B cell (primary cell): ENCODE measurements around the gene PAX3. TPM values are rescaled to one million over a fixed set of nuclear protein-coding genes. Genes with fewer than 3 reads are reported as not detected.

Experiments used
- ATAC-seq: fragments of 200-7000 bp; cut with Tn5 transposase; one replicate; pipeline ENCODE4 v1.10.0; 2021; ENCODE audit warnings: low read depth, mild to moderate bottlenecking, moderate number of reproducible peaks, moderate library complexity
- CTCF ChIA-PET: fragments of 350-600 bp; sonication (Branson Sonifier 250); formaldehyde crosslinking; loops from one replicate; lab custom pipeline; 2021; ENCODE audit warnings: antibody characterized with exemption, inconsistent platforms; lab: Charles Lee
- POLR2A ChIA-PET: fragments of 350-600 bp; sonication (Branson Sonifier 250); formaldehyde crosslinking; loops from one replicate; lab custom pipeline; 2021; ENCODE audit warnings: antibody characterized with exemption; lab: Charles Lee
- DNase-seq: peaks from one replicate; pipeline ENCODE4 v3.0.0; 2013
- H2AFZ ChIP-seq: 2 replicates; pipeline ENCODE4 v1.6.1; 2012; ENCODE audit warnings: mild to moderate bottlenecking, low read depth, low read length; ENCODE audit not compliant: insufficient read depth, poor library complexity, severe bottlenecking
- H3K27ac ChIP-seq, 2 donors: 1 replicate in 1 of 2; 2 replicates in 1 of 2; pipeline ENCODE4 v1.5.1; 2012 to 2013; ENCODE audit warnings: low read length in 2 of 2, mild to moderate bottlenecking in 2 of 2, moderate library complexity in 1 of 2
- H3K27me3 ChIP-seq, 4 experiments: fragments of 200-600 bp in 1 of 4; sonication (generic) in 1 of 4; replicated peaks in 1 of 4; 1 replicate in 2 of 4; 2 replicates in 2 of 4; pipeline versions ENCODE4 v1.6.1 to v1.7.0; 2013 to 2016; ENCODE audit warnings: low read length in 3 of 4, mild to moderate bottlenecking in 2 of 4, mixed read lengths in 1 of 4, moderate library complexity in 1 of 4; ENCODE audit not compliant: insufficient read depth in 4 of 4, control insufficient read depth in 3 of 4; ENCODE audit errors: control extremely low read depth in 1 of 4
- H3K36me3 ChIP-seq, 2 experiments: replicated peaks in 1 of 2; 1 replicate in 1 of 2; 2 replicates in 1 of 2; pipeline versions ENCODE4 v1.6.1 to v1.7.1; 2013; ENCODE audit warnings: low read length in 1 of 2; ENCODE audit not compliant: insufficient read depth in 2 of 2, control insufficient read depth in 1 of 2; ENCODE audit errors: control extremely low read depth in 1 of 2, extremely low read depth in 1 of 2
- H3K4me1 ChIP-seq, 2 donors: fragments of 200-600 bp in 1 of 2; sonication (generic) in 1 of 2; 1 replicate in 1 of 2; 2 replicates in 1 of 2; pipeline versions ENCODE4 v1.5.1 to v1.6.1; 2013 to 2017; ENCODE audit warnings: low read length in 2 of 2; ENCODE audit not compliant: control insufficient read depth in 2 of 2, insufficient read depth in 2 of 2
- H3K4me2 ChIP-seq: replicated peaks from 2 replicates; pipeline ENCODE3; 2012; ENCODE audit warnings: mild to moderate bottlenecking, low read depth, low read length; ENCODE audit not compliant: poor library complexity, severe bottlenecking
- H3K4me3 ChIP-seq, 5 experiments: fragments of 200-600 bp in 1 of 5; sonication (generic) in 1 of 5; 1 replicate in 3 of 5; 2 replicates in 2 of 5; pipeline versions ENCODE4 v1.5.1 to v1.7.0; 2011 to 2016; ENCODE audit warnings: low read length in 4 of 5, mild to moderate bottlenecking in 4 of 5, low read depth in 2 of 5, control low read depth in 1 of 5, moderate library complexity in 1 of 5; ENCODE audit not compliant: insufficient read depth in 1 of 5; ENCODE audit errors: control extremely low read depth in 1 of 5, extremely low read depth in 1 of 5
- H3K79me2 ChIP-seq: fragments of 200-600 bp; sonication (generic); one replicate; pipeline ENCODE4 v1.6.0; 2016; ENCODE audit warnings: low read length; ENCODE audit not compliant: control insufficient read depth, insufficient read depth
- H3K9ac ChIP-seq: fragments of 200-600 bp; sonication (generic); 2 replicates; pipeline ENCODE4 v1.6.1; 2017; ENCODE audit warnings: mild to moderate bottlenecking, low read length, moderate library complexity
- H3K9me3 ChIP-seq, 3 donors: one replicate each; pipeline versions ENCODE4 v1.6.1 to v1.7.1; 2013; ENCODE audit warnings: low read length in 2 of 3; ENCODE audit not compliant: control insufficient read depth in 2 of 3, insufficient read depth in 1 of 3; ENCODE audit errors: control extremely low read depth in 1 of 3
- H4K20me1 ChIP-seq: 2 replicates; pipeline ENCODE4 v1.6.0; 2012; ENCODE audit warnings: mild to moderate bottlenecking, low read length; ENCODE audit not compliant: insufficient read depth, control insufficient read depth, poor library complexity, severe bottlenecking
- H3K27ac Mint-ChIP-seq: one replicate; pipeline ENCODE4 v1.8.0; 2021; ENCODE audit warnings: mixed read lengths
- H3K27me3 Mint-ChIP-seq: one replicate; pipeline ENCODE4 v1.8.0; 2021; ENCODE audit warnings: mixed read lengths
- H3K4me1 Mint-ChIP-seq: one replicate; pipeline ENCODE4 v1.8.0; 2021; ENCODE audit warnings: mixed read lengths
- H3K4me3 Mint-ChIP-seq: one replicate; pipeline ENCODE4 v1.8.0; 2021; ENCODE audit warnings: mixed read lengths
- H3K9me3 Mint-ChIP-seq: one replicate; pipeline ENCODE4 v1.8.0; 2022; ENCODE audit warnings: mixed read lengths; ENCODE audit not compliant: insufficient read depth
- CTCF ChIP-seq: fragments of 200-600 bp; IDR thresholded peaks from one replicate; pipeline ENCODE4 v1.8.0; 2022; ENCODE audit warnings: antibody characterized with exemption, mild to moderate bottlenecking
- EZH2 ChIP-seq: IDR thresholded peaks from 2 replicates; pipeline ENCODE4 v1.6.1; 2012; ENCODE audit warnings: borderline replicate concordance, low read depth, mild to moderate bottlenecking, moderate library complexity, low read length; ENCODE audit not compliant: insufficient read depth, poor library complexity, severe bottlenecking
- WGBS: methylation state at CpG from one replicate; pipeline ENCODE4 v1.1.5; 2013; ENCODE audit warnings: missing lambda C conversion rate; ENCODE audit not compliant: insufficient coverage; 5-methylcytosine and 5-hydroxymethylcytosine counted together
- intact Hi-C: fragments of 100-400 bp; cut with micrococcal nuclease; formaldehyde crosslinking; loops from one replicate; pipeline ENCODE4 v1.10.0; 2022
- polyA plus RNA-seq: library from polyadenylated mRNA; depleted of rRNA; stranded (reverse); fragments of >200 nt; gene quantifications from 2 replicates; pipeline ENCODE4 v1.2.3, GENCODE V29; 2012
- total RNA-seq, 2 donors: library from RNA; stranded (reverse); fragments of 120-200 nt in 1 of 2; gene quantifications; 1 replicate in 1 of 2; 2 replicates in 1 of 2; pipeline versions ENCODE4 v1.2.3 to v1.2.4, GENCODE V29; 2013 to 2022

Gene PAX3
- total and polyA plus RNA-seq, 2 donors (not counting 1 experiment from before 2014, with no cell fraction given): not detected

- Histone ChIP-seq H2AFZ (no peak overlapping the region), H3K9me3 (no peaks in the 10 kb centered on the region), H3K4me1 (no peaks in the 10 kb centered on the region), H3K36me3 (no peaks in the 10 kb centered on the region), H3K4me2 (no peak overlapping the region), H3K9ac (no peak overlapping the region), H3K4me3 (no peak overlapping the region), H3K27ac (no peak overlapping the region), H4K20me1 (no peaks in the 10 kb centered on the region), H3K27me3 (no peaks in the 10 kb centered on the region), H3K79me2 (no peaks in the 10 kb centered on the region)
- Mint-ChIP-seq H3K27me3 (peaks cover 3% of the 10 kb centered on the region), H3K27ac (no peak overlapping the region), H3K4me1 (no peaks in the 10 kb centered on the region), H3K9me3 (no peaks in the 10 kb centered on the region), H3K4me3 (no peak overlapping the region)
- no peak for ATAC-seq
- CTCF ChIA-PET: no interaction called here
- no peak for TF ChIP-seq EZH2
- no peak for TF ChIP-seq CTCF
- no CpG with 5 or more reads among the region's 4 CpGs for WGBS
- no peak for DNase-seq
- intact Hi-C loops: no loop called here
- POLR2A ChIA-PET: no interaction called here
Observed at GRCh38 chr2:222203041-222203440, 95.8 kb downstream of the PAX3 start.

- Mint-ChIP-seq H3K27ac (no peak overlapping the region), H3K9me3 (no peaks in the 10 kb centered on the region), H3K27me3 (peaks cover 3% of the 10 kb centered on the region), H3K4me1 (no peaks in the 10 kb centered on the region), H3K4me3 (no peak overlapping the region)
- WGBS: 100% methylated on average over 3 of the region's 7 CpGs
- Histone ChIP-seq H3K79me2 (no peaks in the 10 kb centered on the region), H3K4me2 (no peak overlapping the region), H3K4me3 (no peak overlapping the region), H3K27ac (no peak overlapping the region), H3K36me3 (no peaks in the 10 kb centered on the region), H4K20me1 (no peaks in the 10 kb centered on the region), H3K4me1 (no peaks in the 10 kb centered on the region), H3K9ac (no peak overlapping the region), H2AFZ (no peak overlapping the region), H3K27me3 (no peaks in the 10 kb centered on the region), H3K9me3 (no peaks in the 10 kb centered on the region)
- ChIA-PET POLR2A (no interaction called here), CTCF (no interaction called here)
- no peak for TF ChIP-seq CTCF
- TF ChIP-seq EZH2: no peak
- no peak for ATAC-seq
- intact Hi-C loops: no loop called here
- DNase-seq: no peak
Observed at GRCh38 chr2:222196159-222196558, 102.6 kb downstream of the PAX3 start.
